Activated T-helper 1 cell treated with Interleukin-2 at 50 U/mL for 16 hours (primary cell): ENCODE results near the gene REG3G.
"Not testable (repeated sequence)": the region's sequence is repeated elsewhere in the genome, so short reads cannot be mapped to it uniquely, and the experiment has no call there.

Source experiments
- DNase-seq: peaks from one replicate; pipeline ENCODE4 v3.0.0-alpha.2; 2020; ENCODE audit warnings: low read depth

REG3G gene

GRCh38 chr2:79016342-79016741, 9.2 kb upstream of the REG3G start:
- DNase-seq, result no peak

DNA sequence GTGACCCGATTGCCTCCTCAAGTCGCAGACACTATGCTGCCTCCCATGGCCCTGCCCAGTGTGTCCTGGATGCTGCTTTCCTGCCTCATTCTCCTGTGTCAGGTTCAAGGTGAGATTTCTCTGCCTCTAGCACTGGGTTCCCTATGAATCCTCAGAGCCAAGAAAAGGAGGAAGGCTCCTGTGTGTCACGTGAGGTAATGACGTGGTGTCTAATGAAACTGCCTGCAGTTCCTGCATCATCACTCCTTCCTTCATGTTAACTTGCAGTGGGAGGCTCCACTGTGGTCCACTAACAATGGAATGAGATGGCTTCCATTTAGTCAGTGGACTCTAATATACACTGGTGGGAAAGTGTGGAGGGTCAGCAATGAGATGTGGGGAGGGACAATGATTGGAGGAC, 559 bp downstream of the REG3G start:
- DNase-seq, result no peak

DNA sequence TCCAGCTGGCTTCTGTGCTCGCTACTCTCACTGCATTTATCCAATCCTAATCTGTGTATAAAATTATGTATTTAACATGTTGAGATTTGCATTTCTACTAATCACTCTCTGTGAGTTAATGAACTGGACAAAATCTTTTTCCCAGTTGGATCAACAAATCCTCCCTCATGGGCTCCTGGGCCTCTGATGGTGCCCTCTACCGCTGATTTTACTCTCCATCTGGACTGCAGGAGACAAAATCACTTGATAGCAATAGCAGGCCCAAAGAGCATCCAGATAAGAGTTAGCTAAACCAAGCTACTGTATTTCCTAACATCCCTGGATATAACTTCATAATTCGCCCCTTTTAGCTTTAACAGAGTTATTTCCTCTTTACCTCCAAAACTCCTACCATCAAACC, 14.4 kb downstream of the REG3G start:
- DNase-seq, result no peak

DNA sequence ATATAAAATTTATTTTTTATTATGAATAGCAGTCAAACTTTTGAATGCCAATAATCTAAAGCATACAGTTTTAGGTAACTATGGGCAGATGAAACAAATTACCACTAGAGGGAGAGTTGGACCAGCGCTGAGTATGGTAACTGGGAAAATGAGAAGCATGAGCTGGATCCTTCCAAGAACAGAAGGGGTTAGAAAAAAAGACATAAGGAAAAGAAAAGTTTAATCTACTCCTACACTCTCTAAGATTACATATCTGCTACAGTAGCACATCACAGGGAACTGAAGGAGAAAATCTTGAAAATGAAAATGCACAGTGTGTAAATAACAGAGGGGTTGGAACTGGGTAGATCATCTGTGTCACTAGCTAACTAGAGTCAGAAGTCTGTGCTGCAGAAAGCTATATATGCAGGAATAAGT, 15.5 kb downstream of the REG3G start:
- DNase-seq, result no peak

DNA sequence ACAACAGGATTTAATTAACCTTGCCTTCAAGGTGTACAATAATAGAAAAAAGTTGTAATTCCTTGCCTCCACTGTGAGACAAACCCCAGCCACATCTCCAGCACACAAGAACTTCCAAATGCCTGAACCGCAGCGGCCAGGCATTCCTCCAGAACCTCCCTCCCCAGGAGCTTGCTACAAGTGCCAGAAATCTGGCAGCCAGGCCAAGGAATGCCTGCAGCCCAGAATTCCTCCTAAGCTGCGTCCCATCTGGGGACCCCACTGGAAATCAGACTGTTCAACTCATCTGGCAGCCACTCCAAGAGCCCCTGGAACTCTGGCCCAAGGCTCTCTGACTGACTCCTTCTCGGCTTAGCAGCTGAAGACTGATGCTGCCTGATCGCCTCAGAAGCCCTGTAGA, 28.0 kb downstream of the REG3G start:
- not testable (repeated sequence) for DNase-seq

DNA sequence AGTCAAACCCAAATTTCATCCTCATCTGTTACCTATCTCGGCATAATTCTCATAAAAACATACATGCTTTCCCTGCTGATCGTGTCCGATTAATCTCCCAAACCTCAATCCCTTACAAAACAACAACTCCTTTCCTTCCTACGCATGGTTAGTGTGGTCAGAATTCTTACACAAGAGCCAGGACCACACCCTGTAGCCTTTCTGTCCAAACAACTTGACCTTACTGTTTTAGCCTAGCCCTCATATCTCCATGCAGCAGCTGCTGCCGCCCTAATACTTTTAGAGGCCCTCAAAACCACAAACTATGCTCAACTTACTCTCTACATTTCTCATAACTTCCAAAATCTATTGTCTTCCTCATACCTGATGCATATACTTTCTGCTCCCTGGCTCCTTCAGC, 29.3 kb downstream of the REG3G start:
- not testable (repeated sequence) for DNase-seq

DNA sequence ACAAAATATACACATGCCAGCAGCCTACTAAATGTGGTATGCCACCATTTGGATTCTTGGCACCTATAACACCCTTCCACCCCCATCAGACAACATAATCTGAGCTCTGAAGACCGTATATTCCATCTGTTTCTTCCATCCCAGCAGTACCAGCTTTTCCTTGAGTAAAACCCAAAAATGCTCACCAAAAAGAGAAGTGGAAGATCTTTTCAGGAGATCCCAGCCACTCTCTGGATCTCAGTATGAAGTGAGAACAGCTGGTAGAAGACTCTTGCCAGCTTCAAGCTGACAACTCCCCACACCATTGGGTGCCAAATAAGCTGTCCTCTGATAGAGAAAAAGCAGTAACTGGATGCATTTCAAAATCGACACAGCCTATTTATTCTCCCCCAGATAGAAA, 39.7 kb downstream of the REG3G start:
- no peak for DNase-seq

- DNase-seq, result no peak
Measured at GRCh38 chr2:79071078-79071477, 45.6 kb downstream of the REG3G start.
